Endothelial cell of umbilical vein (primary cell): ENCODE data around the gene DSP.

ENCODE experiments used
- EZH2 ChIP-seq: IDR thresholded peaks from 2 replicates; pipeline ENCODE4 v1.6.1; 2012; ENCODE audit warnings: borderline replicate concordance, low read depth, mild to moderate bottlenecking, moderate library complexity, low read length, inconsistent platforms; ENCODE audit not compliant: severe bottlenecking
- POLR2A ChIP-seq: IDR thresholded peaks from 2 replicates; pipeline ENCODE4 v1.6.1; 2012; ENCODE audit warnings: low read depth, mild to moderate bottlenecking, control low read depth, low read length
- POLR2AphosphoS5 ChIP-seq: IDR thresholded peaks from 2 replicates; pipeline ENCODE4 v1.6.1; 2012; ENCODE audit warnings: low read depth, mild to moderate bottlenecking, control low read depth, low read length, moderate library complexity; ENCODE audit not compliant: insufficient read depth
- TF ChIP-seq, protein P1 (sequence below), 2 donors: IDR thresholded peaks; 1 replicate in 1 of 2; 2 replicates in 1 of 2; pipeline ENCODE4 v1.5.1; 2011; ENCODE audit warnings: low read length in 2 of 2, mild to moderate bottlenecking in 2 of 2, moderate library complexity in 2 of 2, control low read depth in 1 of 2, inconsistent platforms in 1 of 2, low read depth in 1 of 2; ENCODE audit not compliant: insufficient read depth in 1 of 2; ENCODE audit errors: extremely low read depth in 1 of 2
- TF ChIP-seq, protein P2 (sequence below): IDR thresholded peaks from 2 replicates; pipeline ENCODE4 v1.6.1; 2011; ENCODE audit not compliant: insufficient read depth, insufficient read length

DNA sequence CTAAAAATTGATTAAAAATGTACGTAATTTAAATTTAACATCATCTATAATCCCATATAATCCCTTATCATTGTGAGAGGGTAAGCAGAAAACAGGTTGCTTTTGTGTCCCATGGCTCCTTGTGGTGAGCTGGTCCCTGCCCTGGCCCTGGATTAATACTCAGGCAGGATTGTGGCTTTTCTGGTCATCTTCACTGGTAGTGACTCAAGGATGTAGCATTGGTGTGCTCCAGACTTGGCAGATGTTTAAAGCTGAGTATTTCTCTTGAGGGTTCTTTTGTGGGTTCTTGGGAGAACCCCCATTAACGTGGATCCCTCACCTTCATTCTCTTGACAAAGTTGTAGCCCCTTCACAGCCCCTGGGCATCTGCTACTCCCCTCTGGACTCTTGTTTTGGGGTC is 87.8 kb downstream of the DSP start:
- TF ChIP-seq, protein P1, sequence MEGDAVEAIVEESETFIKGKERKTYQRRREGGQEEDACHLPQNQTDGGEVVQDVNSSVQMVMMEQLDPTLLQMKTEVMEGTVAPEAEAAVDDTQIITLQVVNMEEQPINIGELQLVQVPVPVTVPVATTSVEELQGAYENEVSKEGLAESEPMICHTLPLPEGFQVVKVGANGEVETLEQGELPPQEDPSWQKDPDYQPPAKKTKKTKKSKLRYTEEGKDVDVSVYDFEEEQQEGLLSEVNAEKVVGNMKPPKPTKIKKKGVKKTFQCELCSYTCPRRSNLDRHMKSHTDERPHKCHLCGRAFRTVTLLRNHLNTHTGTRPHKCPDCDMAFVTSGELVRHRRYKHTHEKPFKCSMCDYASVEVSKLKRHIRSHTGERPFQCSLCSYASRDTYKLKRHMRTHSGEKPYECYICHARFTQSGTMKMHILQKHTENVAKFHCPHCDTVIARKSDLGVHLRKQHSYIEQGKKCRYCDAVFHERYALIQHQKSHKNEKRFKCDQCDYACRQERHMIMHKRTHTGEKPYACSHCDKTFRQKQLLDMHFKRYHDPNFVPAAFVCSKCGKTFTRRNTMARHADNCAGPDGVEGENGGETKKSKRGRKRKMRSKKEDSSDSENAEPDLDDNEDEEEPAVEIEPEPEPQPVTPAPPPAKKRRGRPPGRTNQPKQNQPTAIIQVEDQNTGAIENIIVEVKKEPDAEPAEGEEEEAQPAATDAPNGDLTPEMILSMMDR (IDR thresholded peaks at IDR 0.05; ENCODE audit: extremely low read depth in 1 of 2, insufficient read depth in 1 of 2, low read depth in 1 of 2, low read length in 2 of 2) = no peak
- TF ChIP-seq EZH2 = no peak
- TF ChIP-seq, protein P2, sequence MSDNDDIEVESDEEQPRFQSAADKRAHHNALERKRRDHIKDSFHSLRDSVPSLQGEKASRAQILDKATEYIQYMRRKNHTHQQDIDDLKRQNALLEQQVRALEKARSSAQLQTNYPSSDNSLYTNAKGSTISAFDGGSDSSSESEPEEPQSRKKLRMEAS = no peak
- no peak for TF ChIP-seq POLR2AphosphoS5
- TF ChIP-seq POLR2A = no peak
